AG10803 (cell line): ENCODE measurements around the gene KMT2C.
A peak's percentile ranks its signal among the peaks of the same experiment; 100 is the strongest.
"Not testable (repeated sequence)": the region's sequence is repeated elsewhere in the genome, so short reads cannot be mapped to it uniquely, and the experiment has no call there.

ENCODE experiments used
- DNase-seq: peaks from one replicate; pipeline ENCODE4 v3.0.0; 2010; ENCODE audit warnings: low read depth
- H3K4me3 ChIP-seq: 2 replicates; pipeline ENCODE4 v1.5.1; 2011; ENCODE audit warnings: mild to moderate bottlenecking, low read length, control low read depth
- CTCF ChIP-seq: conservative IDR thresholded peaks from 2 replicates; pipeline ENCODE4 v1.5.1; 2011; ENCODE audit warnings: mild to moderate bottlenecking, low read length, control low read depth, inconsistent platforms

The KMT2C gene

DNA sequence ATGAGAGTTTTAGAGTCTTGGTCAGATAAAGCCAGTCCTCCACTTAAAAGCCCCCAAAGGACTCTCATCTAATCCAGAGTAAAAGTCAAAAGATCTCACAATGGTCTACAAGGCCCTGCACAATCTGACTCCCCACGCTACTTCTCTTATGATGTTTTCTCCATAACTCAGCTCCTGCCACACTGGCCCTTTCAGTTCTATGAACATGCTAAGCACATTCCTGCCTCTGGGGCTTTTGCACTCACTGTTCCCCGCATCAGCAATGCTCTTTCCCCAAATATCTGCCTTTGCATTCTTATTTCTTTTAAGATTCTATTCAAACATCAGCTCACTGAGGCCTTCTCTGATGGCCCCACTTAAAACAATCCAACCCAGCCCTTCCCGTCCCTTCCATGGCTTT is 41.6 kb downstream of the KMT2C start:
- peak; percentile 56 for TF ChIP-seq CTCF
- DNase-seq = peak; percentile 41
- not testable (repeated sequence) for H3K4me3 ChIP-seq

- no peak for DNase-seq
- no peak overlapping the region for H3K4me3 ChIP-seq
- TF ChIP-seq CTCF = no peak
These were observed 43.5 kb downstream of the KMT2C start for GRCh38 chr7:152392254-152392653.

- not testable (repeated sequence) for H3K4me3 ChIP-seq, DNase-seq
These were observed 49.6 kb downstream of the KMT2C start for GRCh38 chr7:152386136-152386764.

GRCh38 chr7:152384235-152385200 is 51.3 kb downstream of the KMT2C start:
- DNase-seq, H3K4me3 ChIP-seq: not testable (repeated sequence)

DNA sequence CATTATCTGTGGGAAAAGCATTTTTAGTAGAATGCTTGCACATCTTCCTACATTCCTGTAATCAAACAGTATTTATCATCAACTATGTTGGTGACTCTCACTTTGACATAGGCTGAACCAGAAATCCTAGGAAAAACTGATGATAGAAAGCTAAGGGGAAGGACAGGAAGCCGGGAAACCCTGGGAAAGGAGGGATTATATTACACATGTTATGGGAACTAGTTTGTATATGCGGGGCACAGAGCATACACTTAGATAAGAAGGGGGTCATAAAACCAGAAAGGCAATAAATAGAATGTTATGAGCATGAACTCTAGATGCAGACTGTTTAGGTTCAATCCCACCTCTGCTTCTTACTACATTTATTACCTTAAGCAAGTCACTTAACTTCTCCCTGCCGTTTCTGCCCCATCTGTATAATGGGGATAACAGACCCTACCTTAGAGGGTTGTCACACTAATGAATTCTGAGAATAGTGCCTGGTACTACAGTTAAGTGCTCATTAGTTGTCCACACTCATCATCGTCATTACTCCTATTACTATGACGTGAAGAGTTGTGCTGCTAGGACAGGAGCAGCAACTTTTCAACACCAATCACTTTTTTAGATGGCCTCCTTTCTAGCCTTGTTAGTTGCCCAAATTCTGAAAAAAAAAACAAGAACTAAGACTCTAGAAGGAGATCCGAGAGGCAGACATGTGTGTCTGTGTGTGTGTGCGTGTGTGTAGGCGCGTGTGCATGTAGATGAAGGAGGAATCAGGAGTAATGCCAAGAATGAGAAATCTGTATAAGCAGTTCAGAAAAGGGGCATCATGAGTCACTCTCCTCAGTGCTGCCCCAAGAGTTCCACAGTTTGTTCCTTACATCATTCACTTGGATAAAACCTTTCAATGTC is 52.2 kb downstream of the KMT2C start:
- TF ChIP-seq CTCF = no peak; the same call in 1 of the 2 replicates
- DNase-seq = peak; percentile 88
- H3K4me3 ChIP-seq = no peak overlapping the region

GRCh38 chr7:152382244-152382643 is 53.6 kb downstream of the KMT2C start:
- no peak for TF ChIP-seq CTCF
- H3K4me3 ChIP-seq = no peak overlapping the region

GRCh38 chr7:152380931-152381578 is 54.7 kb downstream of the KMT2C start:
- peak; percentile 41 for DNase-seq
- not testable (repeated sequence) for H3K4me3 ChIP-seq

More at GRCh38 chr7:152382244-152382643, 53.6 kb downstream of the KMT2C start:
- DNase-seq = no peak

DNA sequence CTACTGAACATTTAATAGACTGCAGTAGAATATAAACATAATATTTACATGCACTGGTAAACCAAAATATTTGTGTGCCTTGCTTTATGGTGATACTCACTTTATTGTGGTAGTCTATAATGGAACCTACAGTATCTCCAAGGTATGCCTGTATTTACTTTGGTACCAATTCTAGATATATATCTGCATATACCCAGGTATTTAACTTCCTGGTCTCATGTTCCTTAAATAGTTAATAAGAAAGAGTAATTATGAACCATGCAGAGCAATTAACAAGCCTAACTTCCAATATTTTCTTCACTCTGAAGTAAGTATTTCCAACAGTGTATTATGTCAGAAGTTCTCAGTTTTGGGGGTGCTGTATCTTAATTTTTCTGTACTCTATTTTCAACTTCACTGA is 57.3 kb downstream of the KMT2C start:
- not testable (repeated sequence) for H3K4me3 ChIP-seq, DNase-seq

DNA sequence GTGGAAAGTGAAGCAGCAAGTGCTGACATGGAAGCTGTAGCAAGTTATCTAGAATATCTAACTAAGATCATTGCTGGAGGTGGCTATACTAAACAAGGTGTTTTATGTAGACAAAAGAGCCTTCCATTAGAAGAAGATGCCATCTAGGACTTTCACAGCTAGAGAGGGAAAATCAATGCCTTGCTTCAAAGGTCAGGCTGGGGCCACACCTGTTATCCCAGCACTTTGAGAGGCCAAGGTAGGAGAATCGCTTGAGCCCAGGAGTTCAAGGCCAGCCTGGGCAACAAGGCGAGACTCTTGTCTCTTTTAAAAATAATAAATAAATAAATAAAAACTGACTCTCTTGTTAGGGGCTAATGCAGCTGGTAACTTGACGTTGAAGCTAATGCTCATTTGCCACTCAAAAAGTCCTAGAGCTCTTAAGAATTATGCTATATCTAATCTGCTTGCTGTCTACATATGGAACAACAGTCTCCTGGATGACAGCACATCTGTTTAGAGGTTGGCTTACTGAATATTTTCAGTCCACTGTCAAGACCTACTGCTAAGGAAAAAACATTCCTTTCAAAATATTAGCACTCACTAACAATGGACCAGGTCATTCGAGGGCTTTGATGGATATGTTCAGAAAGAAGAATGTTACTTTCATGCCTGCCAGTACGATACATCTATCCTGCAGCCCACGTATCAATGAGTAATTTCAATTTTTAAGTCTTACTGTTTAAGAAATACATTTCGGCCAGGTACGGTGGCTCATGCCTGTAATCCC is 58.9 kb downstream of the KMT2C start:
- H3K4me3 ChIP-seq, DNase-seq: not testable (repeated sequence)
